HG02870 (cell line): ENCODE data around the gene GBP6.
A peak's percentile ranks its signal among the peaks of the same experiment; 100 is the strongest.
"Not testable (repeated sequence)": the region's sequence is repeated elsewhere in the genome, so short reads cannot be mapped to it uniquely, and the experiment has no call there.

Experiments
- ATAC-seq: cut with Tn5 transposase; IDR thresholded peaks from one replicate; pipeline ENCODE4 v1.9.1; 2021; ENCODE audit warnings: mild to moderate bottlenecking, moderate library complexity; ENCODE audit not compliant: unreplicated experiment

The GBP6 gene

DNA sequence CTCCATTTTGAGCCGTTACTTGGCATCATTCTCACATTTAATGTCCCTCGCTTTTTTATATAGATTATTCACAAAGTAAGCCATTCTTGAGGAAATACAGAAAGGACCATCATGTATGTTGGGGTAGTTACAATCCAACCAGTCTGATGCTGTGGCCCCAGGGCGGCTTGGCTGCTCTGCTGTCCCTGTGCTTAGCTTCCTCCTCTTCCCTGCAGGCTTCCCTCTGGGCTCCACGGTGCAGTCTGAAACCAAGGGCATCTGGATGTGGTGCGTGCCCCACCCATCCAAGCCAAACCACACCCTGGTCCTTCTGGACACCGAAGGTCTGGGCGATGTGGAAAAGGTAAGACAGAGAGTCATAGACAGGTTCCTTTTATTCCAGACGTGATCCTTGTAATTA, 5.5 kb downstream of the GBP6 start:
- ATAC-seq = no peak

- not testable (repeated sequence) for ATAC-seq
These were observed 10.0 kb downstream of the GBP6 start for GRCh38 chr1:89373810-89374209.

DNA sequence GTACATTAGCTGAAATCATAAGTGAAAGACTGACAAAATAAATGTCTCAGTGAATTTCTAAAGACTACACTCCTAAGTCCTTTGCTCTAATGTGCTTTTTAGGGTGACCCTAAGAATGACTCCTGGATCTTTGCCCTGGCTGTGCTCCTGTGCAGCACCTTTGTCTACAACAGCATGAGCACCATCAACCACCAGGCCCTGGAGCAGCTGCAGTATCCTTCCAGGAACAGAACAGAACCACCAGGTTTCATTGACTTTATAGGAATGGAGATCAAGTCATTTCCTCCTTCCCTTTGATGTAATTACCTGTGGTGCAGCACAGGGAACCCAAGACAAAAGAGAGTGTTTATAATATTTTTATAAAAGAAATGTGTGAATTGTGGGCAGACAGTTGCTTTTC, 14.1 kb downstream of the GBP6 start:
- no peak for ATAC-seq

GRCh38 chr1:89381618-89382017, 17.8 kb downstream of the GBP6 start:
- ATAC-seq = no peak

DNA sequence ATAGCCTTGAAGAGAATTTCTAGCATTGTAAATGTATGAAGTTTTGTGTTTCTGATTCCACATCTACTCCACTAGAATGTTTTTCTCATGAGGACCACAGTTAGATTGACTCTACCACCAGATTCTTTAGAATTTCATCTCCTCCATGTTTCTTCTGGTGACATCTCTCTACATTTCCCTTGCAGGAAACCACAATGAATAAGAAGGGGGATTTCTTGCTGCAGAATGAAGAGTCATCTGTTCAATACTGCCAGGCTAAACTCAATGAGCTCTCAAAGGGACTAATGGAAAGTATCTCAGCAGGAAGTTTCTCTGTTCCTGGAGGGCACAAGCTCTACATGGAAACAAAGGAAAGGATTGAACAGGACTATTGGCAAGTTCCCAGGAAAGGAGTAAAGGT, 18.6 kb downstream of the GBP6 start:
- ATAC-seq = no peak

DNA sequence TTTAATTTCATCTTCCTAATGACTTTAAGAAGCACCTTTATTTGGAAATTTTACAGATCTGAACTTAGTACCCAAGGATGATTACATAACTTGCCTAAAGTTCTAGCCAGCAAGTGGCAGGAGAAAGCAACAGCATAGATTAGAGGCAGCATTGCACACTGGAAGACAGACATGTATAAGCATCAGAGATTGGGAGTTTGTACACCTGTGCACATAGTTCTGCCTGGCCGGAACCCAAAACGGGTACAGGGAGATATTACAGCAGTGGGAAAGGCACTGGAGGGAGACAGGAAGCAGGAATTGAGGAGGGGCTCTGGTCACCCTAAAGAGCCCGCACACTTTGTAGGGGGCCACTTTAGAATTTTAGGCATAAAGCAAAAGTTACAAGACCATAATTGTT, 19.3 kb downstream of the GBP6 start:
- ATAC-seq = no peak

DNA sequence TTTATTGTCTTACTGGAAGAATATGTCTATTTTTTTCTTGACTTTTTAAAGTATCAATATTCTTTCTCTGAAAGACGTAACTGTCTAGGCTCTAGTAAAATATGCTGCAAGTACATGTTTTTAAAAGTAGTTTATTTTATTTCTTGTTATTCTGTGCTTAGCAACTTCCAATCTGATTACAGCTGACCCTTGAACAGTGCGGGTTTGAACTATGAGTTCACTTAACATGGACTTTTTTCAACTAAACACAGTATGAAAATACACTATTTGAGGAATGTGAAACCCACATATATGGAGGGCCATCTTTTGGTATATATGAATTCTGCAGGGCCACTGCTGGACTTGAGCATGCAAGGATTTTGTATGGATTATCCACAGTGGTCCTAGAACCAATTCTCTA, 26.8 kb downstream of the GBP6 start:
- no peak for ATAC-seq

DNA sequence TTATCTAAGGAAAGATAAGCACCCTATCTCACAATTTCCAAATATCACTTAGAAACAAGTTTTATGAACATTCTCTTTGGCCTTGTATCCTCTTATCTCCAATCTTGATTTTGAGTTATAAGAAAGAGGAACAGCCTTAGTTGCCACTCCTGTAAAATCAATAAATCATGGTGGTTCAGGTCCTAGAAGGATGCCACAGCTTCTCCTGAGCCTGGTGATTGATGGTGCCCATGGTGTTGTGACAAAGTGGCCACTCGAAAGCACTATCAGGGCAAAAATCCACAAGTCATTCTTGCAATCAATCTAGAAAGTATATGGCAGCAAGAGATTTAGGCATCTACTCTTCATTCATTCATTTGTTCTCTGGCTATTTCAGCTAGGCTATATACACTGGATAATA, 27.8 kb downstream of the GBP6 start:
- no peak for ATAC-seq

DNA sequence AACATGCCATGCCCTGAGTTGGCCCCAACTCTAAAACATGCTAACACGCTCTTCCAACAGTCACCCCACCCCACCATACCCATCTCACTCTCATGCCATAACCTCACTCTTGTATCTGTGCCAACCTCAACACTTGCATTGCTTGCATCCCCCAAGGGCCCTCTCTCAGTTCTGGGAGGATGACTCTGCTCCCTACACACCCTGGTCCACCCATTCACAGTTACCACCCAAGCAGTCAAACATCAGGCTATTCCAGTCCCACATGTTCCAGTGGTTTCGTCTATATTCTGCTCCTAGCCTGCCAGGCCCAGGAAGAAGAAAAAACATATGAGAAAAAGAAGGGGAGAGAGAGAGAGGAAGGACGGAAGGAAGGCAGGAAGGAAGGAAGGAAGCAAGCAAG, 31.0 kb downstream of the GBP6 start:
- no peak for ATAC-seq

DNA sequence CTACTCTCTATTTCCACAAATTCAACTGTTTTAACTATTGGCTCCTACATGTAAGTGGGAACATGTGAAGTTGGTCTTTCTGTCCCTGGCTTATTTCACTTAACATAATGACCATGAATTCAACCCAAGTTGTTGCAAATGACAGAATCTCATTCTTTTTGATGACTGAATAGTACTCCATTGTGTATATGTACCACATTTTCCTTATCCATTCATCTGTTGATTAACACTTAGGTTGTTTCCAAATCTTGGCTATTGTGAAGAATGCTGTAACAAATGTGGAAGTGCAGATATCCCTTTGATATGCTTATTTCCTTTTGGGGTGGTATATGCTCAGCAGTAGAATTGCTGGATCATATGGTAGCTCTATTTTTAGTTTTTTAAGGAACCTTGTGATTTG, 33.0 kb downstream of the GBP6 start:
- no peak for ATAC-seq

DNA sequence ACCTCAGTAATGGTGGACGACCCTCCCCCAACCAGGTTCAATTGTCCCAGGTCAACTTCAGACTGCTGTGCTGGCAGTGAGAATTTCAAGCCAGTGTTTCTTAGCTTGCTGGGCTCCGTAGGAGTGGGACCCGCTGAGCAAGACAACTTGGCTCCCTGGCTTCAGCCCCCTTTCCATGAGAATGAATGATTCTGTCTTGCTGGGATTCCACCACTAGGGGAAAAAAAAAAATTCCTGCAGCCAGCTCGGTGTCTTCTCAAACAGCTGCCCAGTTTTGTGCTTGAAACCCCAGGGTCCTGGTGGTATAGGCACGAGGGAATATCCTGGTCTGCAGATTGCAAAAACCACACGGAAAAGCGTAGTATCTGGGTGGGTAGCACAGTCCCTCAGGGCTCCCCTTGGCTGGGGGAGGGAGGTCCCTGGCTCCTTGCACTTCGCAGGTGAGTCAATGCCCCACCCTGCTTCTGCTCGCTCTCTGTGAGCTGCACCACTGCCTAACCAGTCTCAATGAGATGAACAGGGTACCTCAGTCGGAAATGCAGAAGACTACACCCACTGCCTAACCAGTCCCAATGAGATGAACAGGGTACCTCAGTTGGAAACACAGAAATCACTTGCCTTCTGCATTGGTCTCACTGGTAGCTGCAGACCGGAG, 41.5 kb downstream of the GBP6 start:
- no peak for ATAC-seq

DNA sequence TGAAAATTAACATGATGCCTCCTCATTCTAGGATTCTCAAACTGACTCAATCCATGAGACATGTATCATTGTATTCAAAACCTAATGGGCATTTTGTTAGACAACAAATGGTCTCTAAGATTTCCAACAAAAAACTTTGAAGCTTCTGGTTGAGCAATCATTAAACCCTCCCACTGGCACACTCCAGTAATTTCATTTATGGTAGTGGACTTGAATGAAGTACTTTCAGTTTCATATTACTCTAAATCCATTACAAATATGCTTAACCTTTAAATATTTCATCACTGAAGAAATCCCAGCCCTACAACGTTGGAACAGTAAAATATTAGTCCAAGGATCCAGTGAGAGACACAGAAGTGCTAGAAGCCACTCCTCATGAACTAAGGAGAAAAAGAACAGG, 43.5 kb downstream of the GBP6 start:
- ATAC-seq = no peak

DNA sequence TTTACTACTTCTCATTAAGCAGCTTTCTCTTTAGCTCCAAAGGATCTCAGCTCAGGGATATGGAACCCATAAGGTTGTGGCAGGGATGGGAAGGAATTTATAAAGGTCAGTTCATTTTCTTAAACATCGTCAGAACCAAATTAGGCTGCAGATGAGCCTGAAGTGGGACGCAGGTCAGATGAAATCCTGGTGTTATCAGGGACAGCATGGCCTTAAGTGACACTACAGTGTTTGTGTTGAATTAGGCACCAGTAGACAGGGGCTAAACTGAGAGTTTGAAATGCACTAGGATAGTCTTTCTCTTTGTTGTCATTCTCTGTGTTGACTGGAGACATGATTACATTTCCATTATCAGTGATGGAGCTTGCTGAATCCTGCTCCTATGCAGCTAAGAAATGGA, 43.9 kb downstream of the GBP6 start:
- ATAC-seq = not testable (repeated sequence)

GRCh38 chr1:89425056-89425455, 61.2 kb downstream of the GBP6 start:
- ATAC-seq = no peak

GRCh38 chr1:89429062-89429461, 65.2 kb downstream of the GBP6 start:
- peak; percentile 63 for ATAC-seq

DNA sequence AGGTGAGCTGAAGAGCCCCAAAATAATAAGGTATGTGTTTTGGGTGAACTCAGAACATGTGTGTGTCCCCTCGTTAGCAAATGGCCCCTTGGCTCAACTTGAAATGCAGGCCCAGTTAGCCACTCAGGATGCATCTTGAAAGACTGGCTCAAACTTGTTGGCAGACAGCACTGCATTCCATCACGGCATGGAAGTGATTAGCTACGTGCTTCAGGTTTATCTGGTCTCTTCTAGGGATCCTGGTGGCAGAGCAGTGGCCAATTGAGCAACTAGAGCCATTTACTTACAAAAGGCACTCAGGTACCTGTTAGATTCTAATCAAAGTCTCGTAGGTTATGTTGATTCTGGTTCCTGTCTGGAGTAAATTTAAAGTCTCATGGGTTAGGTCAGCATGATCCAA, 65.8 kb downstream of the GBP6 start:
- not testable (repeated sequence) for ATAC-seq

GRCh38 chr1:89433421-89433820, 69.6 kb downstream of the GBP6 start:
- no peak for ATAC-seq

DNA sequence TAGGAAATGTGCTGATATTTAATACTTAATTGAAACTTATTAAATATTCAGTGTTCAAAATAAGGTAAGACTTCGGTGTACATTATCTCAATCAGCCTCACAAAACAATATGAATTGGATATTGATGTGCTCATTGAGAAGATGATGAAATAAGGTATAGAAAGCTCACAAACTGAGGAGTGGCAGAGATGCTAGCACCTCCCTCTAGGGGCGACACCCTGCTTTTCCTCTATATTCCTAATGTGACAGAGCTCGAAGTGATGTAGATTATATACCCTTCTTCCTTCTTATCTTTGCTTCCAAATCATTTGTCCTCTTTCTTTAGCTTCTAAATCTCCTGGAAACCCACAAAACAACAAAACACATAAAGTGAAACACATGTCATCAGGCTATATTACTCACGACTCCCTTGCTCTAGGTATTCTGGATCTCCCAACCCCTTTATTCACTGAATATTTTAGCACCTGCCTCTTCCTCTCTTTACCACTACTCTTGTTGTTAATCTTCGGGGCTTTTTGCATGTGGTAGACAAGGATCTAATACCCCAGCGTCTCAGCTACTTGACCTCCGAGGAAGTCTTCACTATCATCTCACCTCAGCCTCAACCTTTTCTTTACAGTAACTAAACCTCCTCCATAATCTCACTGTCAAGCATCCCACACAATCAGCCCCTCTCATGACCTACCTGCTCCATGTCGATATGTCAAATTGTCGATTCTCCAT, 70.4 kb downstream of the GBP6 start:
- not testable (repeated sequence) for ATAC-seq
